HEK293 (cell line): Measurements from ENCODE around the gene MMP28.

Experiments used
- CTCF ChIA-PET: fragments of 350-600 bp; formaldehyde crosslinking; extraction: SDS; loops from one replicate; lab custom pipeline; 2021; ENCODE audit warnings: antibody characterized with exemption; lab: Yijun Ruan, JAX
- POLR2A ChIA-PET: fragments of 300-600 bp; formaldehyde crosslinking; extraction: SDS; loops from one replicate; lab custom pipeline; 2020; ENCODE audit warnings: antibody characterized with exemption, inconsistent platforms; lab: Yijun Ruan, JAX
- H3K27ac ChIP-seq: fragments of 200-500 bp; sonication (Bioruptor generic); 2 replicates; pipeline ENCODE4 v1.5.1; 2014; ENCODE audit warnings: low read depth, low read length, control low read depth, inconsistent platforms; ENCODE audit errors: extremely low read depth
- H3K36me3 ChIP-seq, 2 experiments: fragments of 200-500 bp in 1 of 2; sonication (Bioruptor generic) in 1 of 2; 1 replicate in 1 of 2; 2 replicates in 1 of 2; pipeline ENCODE4 v1.5.1; 2014 to 2017; ENCODE audit warnings: inconsistent platforms in 2 of 2, low read length in 2 of 2; ENCODE audit not compliant: control insufficient read depth in 2 of 2, insufficient read depth in 1 of 2
- H3K4me1 ChIP-seq: fragments of 200-500 bp; sonication (Bioruptor generic); 2 replicates; pipeline ENCODE4 v1.5.1; 2014; ENCODE audit warnings: mild to moderate bottlenecking, low read length, inconsistent platforms; ENCODE audit not compliant: control insufficient read depth, insufficient read depth
- H3K4me3 ChIP-seq: 2 replicates; pipeline ENCODE4 v1.5.1; 2011; ENCODE audit warnings: low read depth, mild to moderate bottlenecking, control low read depth, low read length, moderate library complexity
- H3K9me3 ChIP-seq: fragments of 200-500 bp; sonication (Bioruptor generic); 2 replicates; pipeline ENCODE4 v1.5.1; 2014; ENCODE audit warnings: low read depth, low read length, inconsistent platforms; ENCODE audit not compliant: control insufficient read depth, insufficient read depth
- MEIS1 ChIP-seq: sonication (generic); formaldehyde crosslinking; IDR thresholded peaks from 2 replicates; pipeline ENCODE4 v1.8.1; 2022; ENCODE audit warnings: missing genetic modification reagents, mild to moderate bottlenecking, borderline replicate concordance
- OVOL3 ChIP-seq: fragments of 450-650 bp; formaldehyde crosslinking; IDR thresholded peaks from 2 replicates; pipeline ENCODE4 v1.5.1; 2016; ENCODE audit warnings: missing biosample characterization, missing genetic modification characterization
- PATZ1 ChIP-seq: fragments of 450-650 bp; formaldehyde crosslinking; IDR thresholded peaks from 2 replicates; pipeline ENCODE4 v1.5.1; 2016; ENCODE audit warnings: missing biosample characterization, missing genetic modification characterization
- PRDM1 ChIP-seq: fragments of 450-650 bp; formaldehyde crosslinking; IDR thresholded peaks from 2 replicates; pipeline ENCODE4; 2016; ENCODE audit warnings: missing biosample characterization, missing genetic modification characterization
- PRDM4 ChIP-seq: fragments of 450-650 bp; formaldehyde crosslinking; IDR thresholded peaks from 2 replicates; pipeline ENCODE4 v1.5.1; 2017; ENCODE audit warnings: missing biosample characterization, missing genetic modification characterization
- ZBTB11 ChIP-seq: fragments of 450-650 bp; formaldehyde crosslinking; conservative IDR thresholded peaks from 2 replicates; pipeline ENCODE4 v1.5.1; 2016; ENCODE audit warnings: low read depth, missing biosample characterization, missing genetic modification characterization
- ZFP37 ChIP-seq: fragments of 450-650 bp; formaldehyde crosslinking; IDR thresholded peaks from 2 replicates; pipeline ENCODE4 v1.5.1; 2016; ENCODE audit warnings: missing biosample characterization, missing genetic modification characterization
- ZNF221 ChIP-seq: fragments of 450-650 bp; formaldehyde crosslinking; IDR thresholded peaks from 2 replicates; pipeline ENCODE4 v1.5.1; 2017; ENCODE audit warnings: missing biosample characterization, missing genetic modification characterization, borderline replicate concordance
- ZNF391 ChIP-seq: fragments of 450-650 bp; formaldehyde crosslinking; IDR thresholded peaks from 2 replicates; pipeline ENCODE4 v1.5.1; 2016; ENCODE audit warnings: low read depth, missing biosample characterization, missing genetic modification characterization, borderline replicate concordance
- ZNF48 ChIP-seq: fragments of 450-650 bp; formaldehyde crosslinking; IDR thresholded peaks from 2 replicates; pipeline ENCODE4 v1.5.1; 2016; ENCODE audit warnings: missing biosample characterization, missing genetic modification characterization
- ZNF610 ChIP-seq: fragments of 450-650 bp; formaldehyde crosslinking; IDR thresholded peaks from 2 replicates; pipeline ENCODE4 v1.5.1; 2016; ENCODE audit warnings: missing biosample characterization, missing genetic modification characterization, borderline replicate concordance
- ZNF621 ChIP-seq: fragments of 450-650 bp; formaldehyde crosslinking; IDR thresholded peaks from 2 replicates; pipeline ENCODE4 v1.5.1; 2017; ENCODE audit warnings: missing biosample characterization, missing genetic modification characterization
- ZNF654 ChIP-seq: fragments of 450-650 bp; formaldehyde crosslinking; IDR thresholded peaks from 2 replicates; pipeline ENCODE4 v1.5.1; 2016; ENCODE audit warnings: low read depth, missing biosample characterization, missing genetic modification characterization
- ZSCAN30 ChIP-seq: fragments of 450-650 bp; IDR thresholded peaks from 2 replicates; pipeline ENCODE4 v1.5.1; 2018; ENCODE audit warnings: missing biosample characterization, mild to moderate bottlenecking, missing genetic modification characterization, moderate library complexity
- ZXDB ChIP-seq: fragments of 450-650 bp; formaldehyde crosslinking; IDR thresholded peaks from 2 replicates; pipeline ENCODE4 v1.5.1; 2016; ENCODE audit warnings: missing biosample characterization, missing genetic modification characterization
- TF ChIP-seq, protein P1 (sequence below): fragments of 450-650 bp; formaldehyde crosslinking; IDR thresholded peaks from 2 replicates; pipeline ENCODE4 v1.5.1; 2016; ENCODE audit warnings: missing biosample characterization, missing genetic modification characterization
- TF ChIP-seq, protein P2 (sequence below): fragments of 450-650 bp; formaldehyde crosslinking; IDR thresholded peaks from 2 replicates; pipeline ENCODE4 v1.5.1; 2016; ENCODE audit warnings: missing biosample characterization, missing genetic modification characterization
- TF ChIP-seq, protein P3 (sequence below): fragments of 450-650 bp; formaldehyde crosslinking; IDR thresholded peaks from 2 replicates; pipeline ENCODE4 v1.5.1; 2016; ENCODE audit warnings: missing biosample characterization, missing genetic modification characterization

Gene MMP28

GRCh38 chr17:35819455-35819854 is 24.0 kb upstream of the MMP28 start:
- ChIA-PET CTCF (interaction anchor here (0.6 to 4.7 kb wide), 11 partner anchors 10 to 280 kb away, joined by 3 to 26 read pairs (median 5); partner anchors contain the start of gene TAF15), POLR2A (interaction anchor here (1.0 to 3.8 kb wide), 2 partner anchors 9 to 11 kb away, joined by 5 to 33 read pairs; partner anchors contain the start of gene TAF15)
- Histone ChIP-seq H3K4me3 (no peak overlapping the region), H3K9me3 (no peaks in the 10 kb centered on the region), H3K36me3 (peaks cover 88 to 96% of the 10 kb centered on the region in 2 experiments), H3K27ac (no peak overlapping the region), H3K4me1 (no peaks in the 10 kb centered on the region; the same call in 1 of the 2 replicates)
- TF ChIP-seq ZSCAN30 (no peak), ZNF391 (tag by site-specific recombination) (no peak), ZNF654 (tag by site-specific recombination) (0 out of 2 replicates have a peak, but pooled peaks have one; percentile 5)

GRCh38 chr17:35817196-35817595 is 21.8 kb upstream of the MMP28 start:
- Histone ChIP-seq H3K27ac (no peak overlapping the region), H3K9me3 (no peaks in the 10 kb centered on the region), H3K36me3 (peaks cover 74 to 93% of the 10 kb centered on the region in 2 experiments), H3K4me1 (peaks cover 2% of the 10 kb centered on the region), H3K4me3 (no peak overlapping the region)
- no peak for TF ChIP-seq MEIS1 (CRISPR knock-in tag)
- no peak for TF ChIP-seq ZBTB11 (tag by site-specific recombination)
- no peak for TF ChIP-seq PRDM4 (tag by site-specific recombination)
- TF ChIP-seq, protein P1, sequence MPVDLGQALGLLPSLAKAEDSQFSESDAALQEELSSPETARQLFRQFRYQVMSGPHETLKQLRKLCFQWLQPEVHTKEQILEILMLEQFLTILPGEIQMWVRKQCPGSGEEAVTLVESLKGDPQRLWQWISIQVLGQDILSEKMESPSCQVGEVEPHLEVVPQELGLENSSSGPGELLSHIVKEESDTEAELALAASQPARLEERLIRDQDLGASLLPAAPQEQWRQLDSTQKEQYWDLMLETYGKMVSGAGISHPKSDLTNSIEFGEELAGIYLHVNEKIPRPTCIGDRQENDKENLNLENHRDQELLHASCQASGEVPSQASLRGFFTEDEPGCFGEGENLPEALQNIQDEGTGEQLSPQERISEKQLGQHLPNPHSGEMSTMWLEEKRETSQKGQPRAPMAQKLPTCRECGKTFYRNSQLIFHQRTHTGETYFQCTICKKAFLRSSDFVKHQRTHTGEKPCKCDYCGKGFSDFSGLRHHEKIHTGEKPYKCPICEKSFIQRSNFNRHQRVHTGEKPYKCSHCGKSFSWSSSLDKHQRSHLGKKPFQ, result no peak
- no peak for TF ChIP-seq ZNF48
- POLR2A ChIA-PET, result interaction anchor here (0.7 to 3.8 kb wide), 5 partner anchors 8 to 728 kb away, joined by 3 to 33 read pairs (median 4); partner anchors contain the start of gene TAF15
- CTCF ChIA-PET, result interaction anchor here (0.6 to 4.7 kb wide), 8 partner anchors 8 to 1151 kb away, joined by 3 to 26 read pairs (median 4); partner anchors contain the start of gene TAF15

DNA sequence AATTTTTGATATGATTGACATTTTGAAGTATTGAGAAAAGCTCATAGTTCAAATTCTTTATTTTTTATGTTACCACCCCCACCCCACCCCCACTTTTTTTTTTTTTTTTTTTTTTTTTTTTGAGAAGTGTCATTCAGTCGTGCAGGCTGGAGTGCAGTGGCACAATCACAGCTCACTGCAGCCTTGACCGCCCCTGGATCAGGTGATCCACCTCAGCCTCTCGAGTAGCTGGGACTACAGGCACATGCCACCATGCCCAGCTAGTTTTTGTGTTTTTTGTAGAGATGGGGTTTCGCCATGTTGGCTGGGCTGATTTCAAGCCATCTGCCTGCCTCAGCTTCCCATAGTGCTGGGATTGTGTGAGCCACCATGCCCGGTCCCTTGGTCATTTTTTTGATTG is 21.3 kb upstream of the MMP28 start:
- Histone ChIP-seq H3K9me3 (no peaks in the 10 kb centered on the region), H3K27ac (no peak overlapping the region), H3K4me3 (no peak overlapping the region), H3K4me1 (peaks cover 5% of the 10 kb centered on the region), H3K36me3 (peaks cover 74 to 88% of the 10 kb centered on the region in 2 experiments)
- ChIA-PET POLR2A (interaction anchor here (0.6 to 2.2 kb wide), 8 partner anchors 9 to 790 kb away, joined by 3 to 10 read pairs (median 4); partner anchors contain the start of gene PEX12), CTCF (interaction anchor here (0.6 to 4.7 kb wide), 6 partner anchors 7 to 1151 kb away, joined by 3 to 26 read pairs (median 4); partner anchors contain the start of gene TAF15)
- TF ChIP-seq ZXDB (tag by site-specific recombination) (no peak), ZFP37 (no peak), OVOL3 (tag by site-specific recombination) (no peak), ZNF621 (tag by site-specific recombination) (no peak), ZNF610 (tag by site-specific recombination) (no peak), PRDM1 (no peak), PATZ1 (tag by site-specific recombination) (peak; percentile 17; the same call in 1 of the 2 replicates), ZNF221 (no peak)
- TF ChIP-seq, protein P2, sequence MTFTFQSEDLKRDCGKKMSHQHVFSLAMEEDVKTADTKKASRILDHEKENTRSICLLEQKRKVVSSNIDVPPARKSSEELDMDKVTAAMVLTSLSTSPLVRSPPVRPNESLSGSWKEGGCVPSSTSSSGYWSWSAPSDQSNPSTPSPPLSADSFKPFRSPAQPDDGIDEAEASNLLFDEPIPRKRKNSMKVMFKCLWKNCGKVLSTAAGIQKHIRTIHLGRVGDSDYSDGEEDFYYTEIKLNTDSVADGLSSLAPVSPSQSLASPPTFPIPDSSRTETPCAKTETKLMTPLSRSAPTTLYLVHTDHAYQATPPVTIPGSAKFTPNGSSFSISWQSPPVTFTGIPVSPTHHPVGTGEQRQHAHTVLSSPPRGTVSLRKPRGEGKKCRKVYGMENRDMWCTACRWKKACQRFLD (tag by site-specific recombination), result no peak
- TF ChIP-seq, protein P3, sequence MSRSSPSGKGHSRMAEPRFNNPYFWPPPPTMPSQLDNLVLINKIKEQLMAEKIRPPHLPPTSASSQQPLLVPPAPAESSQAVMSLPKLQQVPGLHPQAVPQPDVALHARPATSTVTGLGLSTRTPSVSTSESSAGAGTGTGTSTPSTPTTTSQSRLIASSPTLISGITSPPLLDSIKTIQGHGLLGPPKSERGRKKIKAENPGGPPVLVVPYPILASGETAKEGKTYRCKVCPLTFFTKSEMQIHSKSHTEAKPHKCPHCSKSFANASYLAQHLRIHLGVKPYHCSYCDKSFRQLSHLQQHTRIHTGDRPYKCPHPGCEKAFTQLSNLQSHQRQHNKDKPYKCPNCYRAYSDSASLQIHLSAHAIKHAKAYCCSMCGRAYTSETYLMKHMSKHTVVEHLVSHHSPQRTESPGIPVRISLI (tag by site-specific recombination), result peak; percentile 88
